Effector memory CD4-positive, alpha-beta T cell (primary cell): ENCODE data around the gene PDGFD.

Experiments
- DNase-seq, 3 donors: peaks; one replicate each; pipeline ENCODE4 v3.0.0-alpha.2; 2020
- H3K27ac ChIP-seq: 2 replicates; pipeline ENCODE4 v1.7.0; 2013; ENCODE audit warnings: mild to moderate bottlenecking, low read length, moderate library complexity; ENCODE audit not compliant: insufficient read depth, poor library complexity, severe bottlenecking
- H3K27me3 ChIP-seq: replicated peaks from 2 replicates; pipeline ENCODE4 v1.7.0; 2013; ENCODE audit warnings: mild to moderate bottlenecking, low read length; ENCODE audit not compliant: insufficient read depth, control insufficient read depth, poor library complexity, severe bottlenecking
- H3K36me3 ChIP-seq: 2 replicates; pipeline ENCODE4 v1.7.0; 2013; ENCODE audit warnings: mild to moderate bottlenecking, low read length, moderate library complexity; ENCODE audit not compliant: control insufficient read depth, insufficient read depth
- H3K4me1 ChIP-seq: 2 replicates; pipeline ENCODE4 v1.7.0; 2013; ENCODE audit warnings: low read length, mild to moderate bottlenecking; ENCODE audit not compliant: control insufficient read depth, insufficient read depth, poor library complexity, severe bottlenecking
- H3K4me3 ChIP-seq: 2 replicates; pipeline ENCODE4 v1.7.0; 2013; ENCODE audit warnings: low read length, low read depth, mild to moderate bottlenecking; ENCODE audit not compliant: insufficient read depth, poor library complexity, severe bottlenecking
- H3K9me3 ChIP-seq: 2 replicates; pipeline ENCODE4 v1.7.0; 2013; ENCODE audit warnings: mild to moderate bottlenecking, low read length, moderate library complexity; ENCODE audit not compliant: control insufficient read depth

PDGFD gene

DNA sequence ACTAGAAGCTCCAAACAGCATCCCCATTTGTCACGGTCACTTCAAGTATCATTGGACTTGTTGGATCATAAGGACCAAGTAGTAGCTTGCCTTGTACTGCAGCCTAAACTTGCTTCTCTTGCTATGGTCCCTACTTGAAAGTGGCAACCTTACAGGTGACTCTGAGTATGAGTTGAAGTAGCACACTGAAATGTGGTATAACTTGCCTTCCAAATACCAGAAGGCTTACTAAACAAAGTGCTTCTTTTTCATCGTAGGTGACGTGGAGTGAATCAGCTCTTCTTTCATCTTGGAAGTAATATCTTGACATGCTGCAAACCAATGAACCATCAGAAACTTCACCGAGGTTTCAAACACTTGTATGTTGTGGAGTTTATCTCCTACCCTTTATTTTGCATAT, 296.5 kb downstream of the PDGFD start:
- no peak overlapping the region for H3K4me3 ChIP-seq
- H3K27ac ChIP-seq: no peak overlapping the region
- no peaks in the 10 kb centered on the region for H3K27me3 ChIP-seq
- DNase-seq: no peak
- no peaks in the 10 kb centered on the region for H3K9me3 ChIP-seq
- H3K4me1 ChIP-seq: no peaks in the 10 kb centered on the region
- no peaks in the 10 kb centered on the region for H3K36me3 ChIP-seq

DNA sequence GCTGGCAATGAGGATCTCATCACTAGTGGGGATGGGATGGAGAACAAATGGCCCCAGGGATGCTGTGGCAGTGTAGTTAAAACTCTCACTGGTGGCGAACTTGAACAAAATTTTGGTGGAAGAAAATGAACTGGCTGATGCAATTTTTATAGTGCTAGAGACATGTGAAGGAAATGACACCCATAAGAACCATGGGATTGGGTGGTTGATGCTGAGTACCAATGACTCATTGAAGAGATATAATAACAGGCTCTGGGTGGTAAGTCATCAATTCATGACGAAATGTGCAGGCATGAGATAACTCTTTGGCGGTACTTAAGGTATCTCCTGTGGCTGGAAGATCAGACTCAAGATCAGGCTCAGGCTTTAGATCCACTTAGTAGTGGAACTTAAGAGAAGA, 300.4 kb downstream of the PDGFD start:
- Histone ChIP-seq H3K4me1 (no peaks in the 10 kb centered on the region), H3K4me3 (no peak overlapping the region), H3K9me3 (no peaks in the 10 kb centered on the region), H3K27ac (no peak overlapping the region), H3K36me3 (no peaks in the 10 kb centered on the region), H3K27me3 (no peaks in the 10 kb centered on the region)
- DNase-seq: no peak

DNA sequence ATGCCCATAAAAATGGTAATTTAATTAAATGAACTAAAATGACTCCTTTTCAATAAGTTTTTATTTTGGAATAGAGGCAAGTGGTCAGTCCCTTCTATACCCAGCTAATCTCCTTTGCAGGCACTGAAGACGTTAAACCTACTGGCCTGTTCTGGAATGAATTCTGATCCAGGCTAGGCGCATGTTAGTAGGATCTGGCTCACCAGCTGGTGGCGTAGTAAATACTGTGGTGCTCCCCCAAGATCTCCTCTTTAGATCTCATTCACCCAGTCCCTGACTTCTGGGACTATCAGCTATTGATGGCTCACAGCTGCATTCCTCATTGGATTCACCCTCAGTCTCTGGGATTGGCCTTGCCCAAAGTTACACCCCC, 301.2 kb downstream of the PDGFD start:
- Histone ChIP-seq H3K27me3 (no peaks in the 10 kb centered on the region), H3K4me1 (no peaks in the 10 kb centered on the region), H3K4me3 (no peak overlapping the region), H3K27ac (no peak overlapping the region), H3K36me3 (no peaks in the 10 kb centered on the region), H3K9me3 (no peaks in the 10 kb centered on the region)
- DNase-seq: no peak

DNA sequence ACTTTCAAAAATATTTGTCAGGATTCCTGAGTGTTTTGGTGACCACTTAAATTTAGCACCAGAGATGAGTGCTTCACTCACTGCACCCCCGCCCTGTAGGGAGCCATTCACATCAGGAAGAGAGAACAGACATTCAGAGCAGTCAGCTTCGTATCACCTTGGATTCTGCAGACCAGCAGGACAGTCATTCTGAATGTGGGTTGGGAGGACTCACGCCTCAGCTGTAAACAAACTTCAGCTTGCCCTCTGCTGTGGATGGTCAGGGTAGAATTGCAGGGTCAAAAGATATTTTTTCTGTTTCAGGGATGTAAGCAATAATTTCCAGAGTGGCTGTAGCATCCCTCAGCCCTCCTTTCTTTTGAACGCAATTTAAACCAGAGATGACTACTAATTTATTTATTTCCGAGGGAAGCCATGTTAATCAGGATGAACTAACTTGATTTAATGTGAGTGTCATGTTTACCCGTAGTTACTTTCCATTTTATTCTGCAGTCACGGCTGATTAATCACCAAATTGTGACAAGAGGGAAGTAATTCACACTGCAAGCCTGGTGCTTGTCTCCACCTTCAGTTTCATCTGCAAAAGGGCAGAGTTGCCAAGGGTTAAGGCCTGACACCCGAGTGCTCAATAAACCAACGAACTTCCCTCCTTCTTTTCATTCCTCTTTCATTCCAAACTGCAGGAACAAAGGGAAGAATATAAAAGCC, 301.7 kb downstream of the PDGFD start:
- no peaks in the 10 kb centered on the region for H3K9me3 ChIP-seq
- DNase-seq: no peak
- no peak overlapping the region for H3K27ac ChIP-seq
- no peaks in the 10 kb centered on the region for H3K4me1 ChIP-seq
- H3K4me3 ChIP-seq: no peak overlapping the region
- H3K36me3 ChIP-seq: no peaks in the 10 kb centered on the region
- no peaks in the 10 kb centered on the region for H3K27me3 ChIP-seq
